ENCODE measurements around the gene VEGFD.

- no peak for TF ChIP-seq POLR2A (IDR thresholded peaks at IDR 0.05; ENCODE audit: low read depth, low read length)
- TF ChIP-seq MAX (IDR thresholded peaks at IDR 0.05; ENCODE audit: insufficient read depth, insufficient read length): no peak
- no peak for TF ChIP-seq CTCF (IDR thresholded peaks at IDR 0.05; ENCODE audit: extremely low read depth in 1 of 2, insufficient read depth in 1 of 2, low read depth in 1 of 2, low read length in 2 of 2)
- TF ChIP-seq POLR2AphosphoS5 (IDR thresholded peaks at IDR 0.05; ENCODE audit: insufficient read depth, low read depth, low read length): no peak
- TF ChIP-seq EZH2 (IDR thresholded peaks at IDR 0.05; ENCODE audit: borderline replicate concordance, low read depth, low read length, severe bottlenecking): no peak
Measured at GRCh38 chrX:15366506-15367352, 17.5 kb downstream of the VEGFD start.
